Ascending aorta (tissue), 2 donors: ENCODE measurements around the gene SH3RF3. TPM values are rescaled to one million over a fixed set of nuclear protein-coding genes. Genes with fewer than 3 reads are reported as not detected.

Source experiments
- DNase-seq, 2 donors: peaks; one replicate each; pipeline ENCODE4 v3.0.0-alpha.2; 2019; ENCODE audit warnings: low spot score in 2 of 2
- H3K27ac ChIP-seq, 2 donors: fragments of 200-600 bp; sonication (generic); one replicate each; pipeline ENCODE4 v1.5.1; 2016 to 2017; ENCODE audit warnings: mild to moderate bottlenecking in 1 of 2
- H3K27me3 ChIP-seq: fragments of 200-600 bp; sonication (generic); one replicate; pipeline ENCODE4 v1.5.1; 2017
- H3K36me3 ChIP-seq, 2 donors: fragments of 200-600 bp; sonication (generic); one replicate each; pipeline ENCODE4 v1.5.1; 2016
- H3K4me1 ChIP-seq, 2 donors: fragments of 200-600 bp; sonication (generic); one replicate each; pipeline ENCODE4 v1.5.1; 2016 to 2017; ENCODE audit warnings: mild to moderate bottlenecking in 1 of 2
- H3K4me3 ChIP-seq, 2 donors: fragments of 200-600 bp; sonication (generic); one replicate each; pipeline ENCODE4 v1.5.1; 2016 to 2017; ENCODE audit warnings: mild to moderate bottlenecking in 1 of 2
- H3K9me3 ChIP-seq, 2 donors: fragments of 200-600 bp; sonication (generic); one replicate each; pipeline ENCODE4 v1.5.1; 2016
- intact Hi-C: fragments of 100-400 bp; cut with DNase I; formaldehyde crosslinking; loops from one replicate; pipeline ENCODE4 v1.15.1; 2023
- total RNA-seq: library from RNA; depleted of rRNA; stranded (reverse); fragments of >200 nt; gene quantifications from one replicate; pipeline ENCODE4 v1.1.0, GENCODE V29; 2016
- TF ChIP-seq, protein P1 (sequence below), 3 experiments: fragments of 200-600 bp in 2 of 3; fragments of 450-650 bp in 1 of 3; sonication (generic) in 2 of 3; IDR thresholded peaks; one replicate each; pipeline ENCODE4 v1.5.1; 2016 to 2019; ENCODE audit warnings: antibody characterized with exemption in 3 of 3, mild to moderate bottlenecking in 1 of 3, moderate library complexity in 1 of 3

The SH3RF3 gene
- total RNA-seq: 53.5 TPM

DNA sequence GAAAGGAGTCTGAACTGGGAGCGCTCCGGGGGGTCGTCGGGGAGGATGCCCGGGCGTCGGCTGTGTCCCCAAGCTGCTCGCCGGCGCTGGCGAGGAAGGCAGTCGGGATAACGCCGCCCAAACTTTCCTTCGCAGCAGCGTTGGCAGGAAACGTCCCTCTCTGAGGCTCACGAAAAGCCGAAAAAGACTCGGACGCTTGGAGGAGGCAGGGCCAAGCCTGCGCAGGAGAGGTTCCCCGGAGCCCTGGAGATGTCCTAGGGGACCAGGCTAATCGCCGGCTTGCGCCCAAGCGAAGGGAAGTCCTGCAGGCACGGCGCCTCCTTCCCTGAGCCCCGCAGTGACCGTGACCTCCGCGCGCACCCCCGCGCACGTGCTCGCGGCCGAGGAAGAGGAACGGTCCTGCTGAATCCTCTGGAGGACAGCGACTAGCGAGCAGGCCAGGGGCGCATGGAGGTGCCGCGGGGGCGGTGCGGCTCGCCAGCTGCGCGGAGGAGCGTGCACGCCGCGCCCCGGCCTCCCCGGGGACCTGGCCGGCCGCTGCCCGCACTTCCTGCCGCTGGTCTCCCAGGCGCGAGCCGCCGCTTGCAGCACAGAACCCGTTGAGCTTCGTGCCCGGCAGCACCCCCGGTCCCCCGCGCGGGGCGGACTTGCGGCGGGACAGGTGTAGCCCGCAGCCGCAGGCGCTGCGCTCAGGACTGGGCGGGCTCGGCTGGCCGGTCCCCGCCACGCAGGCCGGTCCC lies at the start of gene SH3RF3:
SH3RF3 (plus strand) TSS at position 590 of the 740 bp plus-strand sequence.
- Histone ChIP-seq H3K4me1 (peaks cover 6 to 21% of the 10 kb centered on the region in 2 donors), H3K9me3 (no peaks in the 10 kb centered on the region), H3K4me3 (peak within 1 kb of the TSS; percentile 67 to 72), H3K27ac (peak within 1 kb of the TSS; percentile 76 to 85), H3K27me3 (no peaks in the 10 kb centered on the region), H3K36me3 (no peaks in the 10 kb centered on the region)
- TF ChIP-seq, protein P1, sequence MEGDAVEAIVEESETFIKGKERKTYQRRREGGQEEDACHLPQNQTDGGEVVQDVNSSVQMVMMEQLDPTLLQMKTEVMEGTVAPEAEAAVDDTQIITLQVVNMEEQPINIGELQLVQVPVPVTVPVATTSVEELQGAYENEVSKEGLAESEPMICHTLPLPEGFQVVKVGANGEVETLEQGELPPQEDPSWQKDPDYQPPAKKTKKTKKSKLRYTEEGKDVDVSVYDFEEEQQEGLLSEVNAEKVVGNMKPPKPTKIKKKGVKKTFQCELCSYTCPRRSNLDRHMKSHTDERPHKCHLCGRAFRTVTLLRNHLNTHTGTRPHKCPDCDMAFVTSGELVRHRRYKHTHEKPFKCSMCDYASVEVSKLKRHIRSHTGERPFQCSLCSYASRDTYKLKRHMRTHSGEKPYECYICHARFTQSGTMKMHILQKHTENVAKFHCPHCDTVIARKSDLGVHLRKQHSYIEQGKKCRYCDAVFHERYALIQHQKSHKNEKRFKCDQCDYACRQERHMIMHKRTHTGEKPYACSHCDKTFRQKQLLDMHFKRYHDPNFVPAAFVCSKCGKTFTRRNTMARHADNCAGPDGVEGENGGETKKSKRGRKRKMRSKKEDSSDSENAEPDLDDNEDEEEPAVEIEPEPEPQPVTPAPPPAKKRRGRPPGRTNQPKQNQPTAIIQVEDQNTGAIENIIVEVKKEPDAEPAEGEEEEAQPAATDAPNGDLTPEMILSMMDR (IDR thresholded peaks at IDR 0.05): no peak
- peak in 1 of 2 donors; percentile 79 for DNase-seq
- intact Hi-C loops: loop anchor here (1.0 to 5.0 kb wide), 7 partner anchors 44 to 382 kb away; no protein-coding TSS in a partner anchor

- Histone ChIP-seq H3K27ac (no peak overlapping the region), H3K4me3 (no peak overlapping the region), H3K36me3 (no peaks in the 10 kb centered on the region), H3K4me1 (no peaks in the 10 kb centered on the region), H3K27me3 (no peaks in the 10 kb centered on the region), H3K9me3 (no peaks in the 10 kb centered on the region)
- intact Hi-C loops: no loop called here
- DNase-seq: peak in 1 of 2 donors; percentile 38
- TF ChIP-seq, protein P1 (IDR thresholded peaks at IDR 0.05): no peak
Measured at GRCh38 chr2:109079590-109079989, 49.4 kb upstream of the SH3RF3 start.

- DNase-seq: peak in 1 of 2 donors; percentile 8
- no peak overlapping the region for H3K27ac ChIP-seq
- H3K9me3 ChIP-seq: no peaks in the 10 kb centered on the region
- H3K27me3 ChIP-seq: no peaks in the 10 kb centered on the region
- no peaks in the 10 kb centered on the region for H3K36me3 ChIP-seq
- TF ChIP-seq, protein P1 (IDR thresholded peaks at IDR 0.05): no peak
- no peak overlapping the region for H3K4me3 ChIP-seq
- intact Hi-C loops: no loop called here
- no peaks in the 10 kb centered on the region for H3K4me1 ChIP-seq
Measured at GRCh38 chr2:109080109-109080508, 48.9 kb upstream of the SH3RF3 start.

GRCh38 chr2:109080757-109081156 lies 48.2 kb upstream of the SH3RF3 start:
- Histone ChIP-seq H3K4me3 (no peak overlapping the region), H3K9me3 (no peaks in the 10 kb centered on the region), H3K27me3 (no peaks in the 10 kb centered on the region), H3K36me3 (no peaks in the 10 kb centered on the region), H3K4me1 (no peaks in the 10 kb centered on the region), H3K27ac (no peak overlapping the region)
- intact Hi-C loops: no loop called here
- TF ChIP-seq, protein P1 (IDR thresholded peaks at IDR 0.05): no peak
- DNase-seq: peak in 1 of 2 donors; percentile 35

DNA sequence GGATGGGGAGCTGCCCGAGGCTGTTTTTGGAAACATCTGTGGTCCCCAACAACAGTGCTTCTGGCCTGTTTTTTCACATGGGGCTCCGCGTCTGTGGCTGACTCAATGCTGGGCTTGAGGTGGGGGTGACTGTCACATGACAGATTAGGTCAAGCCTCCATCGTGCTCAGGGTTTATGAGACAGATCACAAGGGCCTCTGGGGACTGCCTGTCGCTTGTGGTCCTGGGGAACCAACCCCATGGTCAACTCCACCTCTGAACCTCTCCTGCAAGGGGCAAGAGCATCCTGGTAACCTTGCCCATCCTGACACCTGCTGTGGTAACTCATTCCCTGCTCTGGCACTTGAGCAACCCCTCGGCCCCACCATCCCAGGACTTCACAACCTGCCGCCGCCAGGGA lies 47.6 kb upstream of the SH3RF3 start:
- H3K4me1 ChIP-seq: no peaks in the 10 kb centered on the region
- intact Hi-C loops: no loop called here
- no peaks in the 10 kb centered on the region for H3K9me3 ChIP-seq
- H3K4me3 ChIP-seq: no peak overlapping the region
- H3K27ac ChIP-seq: no peak overlapping the region
- TF ChIP-seq, protein P1 (IDR thresholded peaks at IDR 0.05): no peak
- peak in 1 of 2 donors; percentile 37 for DNase-seq
- no peaks in the 10 kb centered on the region for H3K36me3 ChIP-seq
- H3K27me3 ChIP-seq: no peaks in the 10 kb centered on the region
